PFSK-1 (cell line): ENCODE data around the gene CFAP73. TPM values are rescaled to one million over a fixed set of nuclear protein-coding genes. Genes with fewer than 3 reads are reported as not detected.

Experiments used
- FOXP2 ChIP-seq: optimal IDR thresholded peaks from 2 replicates; pipeline ENCODE3; 2011; ENCODE audit warnings: borderline replicate concordance, control low read depth, inconsistent platforms; ENCODE audit not compliant: insufficient read depth; ENCODE audit errors: extremely low read length, extremely low read depth
- POLR2AphosphoS5 ChIP-seq: IDR thresholded peaks from 2 replicates; pipeline ENCODE4 v1.6.1; 2012; ENCODE audit warnings: low read depth, mild to moderate bottlenecking, control low read depth, low read length, moderate library complexity
- REST ChIP-seq, 2 experiments: IDR thresholded peaks; 2 replicates each; pipeline versions ENCODE4 v1.6.1 to v1.8.0; 2011 to 2012; ENCODE audit warnings: low read depth in 2 of 2, low read length in 2 of 2, control low read depth in 1 of 2, inconsistent platforms in 1 of 2, mild to moderate bottlenecking in 1 of 2, moderate library complexity in 1 of 2; ENCODE audit not compliant: insufficient read depth in 1 of 2
- SIN3A ChIP-seq: IDR thresholded peaks from 2 replicates; pipeline ENCODE4 v1.6.1; 2012; ENCODE audit warnings: mild to moderate bottlenecking, low read length, moderate library complexity, borderline replicate concordance; ENCODE audit not compliant: insufficient read depth
- TAF1 ChIP-seq: IDR thresholded peaks from 2 replicates; pipeline ENCODE4 v1.6.1; 2012; ENCODE audit warnings: low read length, control low read depth, borderline replicate concordance; ENCODE audit not compliant: insufficient read depth
- polyA plus RNA-seq: library from polyadenylated mRNA; unstranded; fragments of >200 nt; gene quantifications from one replicate; pipeline ENCODE4 v1.2.1, GENCODE V29; 2012; ENCODE audit warnings: low read depth, missing spikeins; ENCODE audit not compliant: insufficient read length

The CFAP73 gene
- polyA plus RNA-seq, result not detected

- TF ChIP-seq POLR2AphosphoS5 (no peak), FOXP2 (no peak), SIN3A (no peak), REST (IDR thresholded peaks at IDR 0.05; ENCODE audit: insufficient read depth in 1 of 2, low read depth in 2 of 2, low read length in 2 of 2) (no peak)
Observed at GRCh38 chr12:113149361-113150150, at the start of gene CFAP73. Gene CFAP73, plus strand, starts transcription at chr12:113149724. Its CDS starts 134 bp downstream, at chr12:113149858.

GRCh38 chr12:113099764-113100163 lies 49.8 kb upstream of the CFAP73 start:
- TF ChIP-seq REST (IDR thresholded peaks at IDR 0.05; ENCODE audit: insufficient read depth in 1 of 2, low read depth in 2 of 2, low read length in 2 of 2) (no peak), TAF1 (no peak), POLR2AphosphoS5 (no peak), FOXP2 (no peak), SIN3A (no peak)

GRCh38 chr12:113101751-113102150 lies 47.8 kb upstream of the CFAP73 start:
- TF ChIP-seq SIN3A, result no peak
- no peak for TF ChIP-seq FOXP2
- TF ChIP-seq REST (IDR thresholded peaks at IDR 0.05; ENCODE audit: insufficient read depth in 1 of 2, low read depth in 2 of 2, low read length in 2 of 2), result no peak
- no peak for TF ChIP-seq TAF1
- no peak for TF ChIP-seq POLR2AphosphoS5

DNA sequence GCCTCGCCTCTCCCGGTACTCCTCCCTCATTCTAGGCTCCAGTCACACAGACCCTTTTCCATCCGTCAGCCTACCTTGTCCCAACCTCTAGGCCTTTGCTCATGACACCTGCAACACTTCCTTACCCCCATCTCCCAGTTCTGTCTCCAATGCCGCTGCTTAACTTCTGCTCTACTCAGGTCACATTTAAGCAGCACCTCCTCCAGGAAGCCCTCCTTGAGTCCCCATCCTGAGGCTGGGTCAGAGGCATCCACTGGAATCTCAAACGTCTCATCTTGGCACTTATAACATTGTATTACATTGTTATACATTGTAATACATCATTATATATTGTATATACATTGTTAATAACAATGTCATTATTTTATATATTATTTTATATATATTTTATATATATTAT lies 46.7 kb upstream of the CFAP73 start:
- TF ChIP-seq POLR2AphosphoS5 (no peak), SIN3A (no peak), FOXP2 (no peak), REST (IDR thresholded peaks at IDR 0.05; ENCODE audit: insufficient read depth in 1 of 2, low read depth in 2 of 2, low read length in 2 of 2) (no peak), TAF1 (no peak)
